ENCODE results near the gene SLC25A51.

DNA sequence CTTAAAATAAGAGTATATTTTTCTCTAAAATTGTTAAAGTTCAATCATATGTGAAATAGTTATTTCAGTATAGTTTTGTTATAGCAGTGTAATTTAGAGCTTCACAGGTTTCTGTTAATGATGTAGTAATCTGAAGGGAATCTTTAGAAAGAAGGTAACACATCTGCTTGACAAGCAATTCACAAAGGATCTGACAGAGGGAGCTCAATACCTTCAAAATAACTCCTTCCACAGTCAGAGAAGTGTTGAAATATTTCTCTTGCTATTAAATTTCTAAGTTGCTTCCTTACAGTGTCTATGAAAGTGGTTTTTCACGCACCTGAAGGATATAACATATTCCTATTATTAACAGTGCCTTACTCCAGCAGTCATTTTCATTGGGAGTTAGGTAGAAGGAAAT is 44.9 kb downstream of the SLC25A51 start:
- TF ChIP-seq, protein P1, sequence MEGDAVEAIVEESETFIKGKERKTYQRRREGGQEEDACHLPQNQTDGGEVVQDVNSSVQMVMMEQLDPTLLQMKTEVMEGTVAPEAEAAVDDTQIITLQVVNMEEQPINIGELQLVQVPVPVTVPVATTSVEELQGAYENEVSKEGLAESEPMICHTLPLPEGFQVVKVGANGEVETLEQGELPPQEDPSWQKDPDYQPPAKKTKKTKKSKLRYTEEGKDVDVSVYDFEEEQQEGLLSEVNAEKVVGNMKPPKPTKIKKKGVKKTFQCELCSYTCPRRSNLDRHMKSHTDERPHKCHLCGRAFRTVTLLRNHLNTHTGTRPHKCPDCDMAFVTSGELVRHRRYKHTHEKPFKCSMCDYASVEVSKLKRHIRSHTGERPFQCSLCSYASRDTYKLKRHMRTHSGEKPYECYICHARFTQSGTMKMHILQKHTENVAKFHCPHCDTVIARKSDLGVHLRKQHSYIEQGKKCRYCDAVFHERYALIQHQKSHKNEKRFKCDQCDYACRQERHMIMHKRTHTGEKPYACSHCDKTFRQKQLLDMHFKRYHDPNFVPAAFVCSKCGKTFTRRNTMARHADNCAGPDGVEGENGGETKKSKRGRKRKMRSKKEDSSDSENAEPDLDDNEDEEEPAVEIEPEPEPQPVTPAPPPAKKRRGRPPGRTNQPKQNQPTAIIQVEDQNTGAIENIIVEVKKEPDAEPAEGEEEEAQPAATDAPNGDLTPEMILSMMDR (IDR thresholded peaks at IDR 0.05): no peak
- TF ChIP-seq EP300 (IDR thresholded peaks at IDR 0.05): no peak
- no peak for TF ChIP-seq POLR2A (IDR thresholded peaks at IDR 0.05)
